LNCaP clone FGC (cell line): ENCODE results near the gene FEM1A.
"Not testable (repeated sequence)": the region's sequence is repeated elsewhere in the genome, so short reads cannot be mapped to it uniquely, and the experiment has no call there.

ENCODE experiments used
- DNase-seq: peaks from one replicate; pipeline ENCODE4 v3.0.0-alpha.2; 2011; ENCODE audit warnings: low read depth
- H3K4me3 ChIP-seq: 2 replicates; pipeline ENCODE4 v1.5.1; 2011; ENCODE audit warnings: mild to moderate bottlenecking, low read depth, low read length, control low read depth
- TF ChIP-seq, protein P1 (sequence below): IDR thresholded peaks from 2 replicates; pipeline ENCODE4 v1.5.1; 2012; ENCODE audit warnings: mild to moderate bottlenecking; ENCODE audit not compliant: control insufficient read depth, insufficient read depth; ENCODE audit errors: extremely low read depth

The FEM1A gene

GRCh38 chr19:4793278-4793677, 1.7 kb downstream of the FEM1A start:
- peak overlapping the region; percentile 63 for H3K4me3 ChIP-seq
- DNase-seq = not testable (repeated sequence)

- TF ChIP-seq, protein P1, sequence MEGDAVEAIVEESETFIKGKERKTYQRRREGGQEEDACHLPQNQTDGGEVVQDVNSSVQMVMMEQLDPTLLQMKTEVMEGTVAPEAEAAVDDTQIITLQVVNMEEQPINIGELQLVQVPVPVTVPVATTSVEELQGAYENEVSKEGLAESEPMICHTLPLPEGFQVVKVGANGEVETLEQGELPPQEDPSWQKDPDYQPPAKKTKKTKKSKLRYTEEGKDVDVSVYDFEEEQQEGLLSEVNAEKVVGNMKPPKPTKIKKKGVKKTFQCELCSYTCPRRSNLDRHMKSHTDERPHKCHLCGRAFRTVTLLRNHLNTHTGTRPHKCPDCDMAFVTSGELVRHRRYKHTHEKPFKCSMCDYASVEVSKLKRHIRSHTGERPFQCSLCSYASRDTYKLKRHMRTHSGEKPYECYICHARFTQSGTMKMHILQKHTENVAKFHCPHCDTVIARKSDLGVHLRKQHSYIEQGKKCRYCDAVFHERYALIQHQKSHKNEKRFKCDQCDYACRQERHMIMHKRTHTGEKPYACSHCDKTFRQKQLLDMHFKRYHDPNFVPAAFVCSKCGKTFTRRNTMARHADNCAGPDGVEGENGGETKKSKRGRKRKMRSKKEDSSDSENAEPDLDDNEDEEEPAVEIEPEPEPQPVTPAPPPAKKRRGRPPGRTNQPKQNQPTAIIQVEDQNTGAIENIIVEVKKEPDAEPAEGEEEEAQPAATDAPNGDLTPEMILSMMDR = no peak
- H3K4me3 ChIP-seq = no peak overlapping the region
- no peak for DNase-seq
Measured at GRCh38 chr19:4794971-4795370, 3.4 kb downstream of the FEM1A start.

- H3K4me3 ChIP-seq = no peak overlapping the region
- DNase-seq = no peak
- TF ChIP-seq, protein P1 = no peak
Measured at GRCh38 chr19:4795400-4795799, 3.9 kb downstream of the FEM1A start.

DNA sequence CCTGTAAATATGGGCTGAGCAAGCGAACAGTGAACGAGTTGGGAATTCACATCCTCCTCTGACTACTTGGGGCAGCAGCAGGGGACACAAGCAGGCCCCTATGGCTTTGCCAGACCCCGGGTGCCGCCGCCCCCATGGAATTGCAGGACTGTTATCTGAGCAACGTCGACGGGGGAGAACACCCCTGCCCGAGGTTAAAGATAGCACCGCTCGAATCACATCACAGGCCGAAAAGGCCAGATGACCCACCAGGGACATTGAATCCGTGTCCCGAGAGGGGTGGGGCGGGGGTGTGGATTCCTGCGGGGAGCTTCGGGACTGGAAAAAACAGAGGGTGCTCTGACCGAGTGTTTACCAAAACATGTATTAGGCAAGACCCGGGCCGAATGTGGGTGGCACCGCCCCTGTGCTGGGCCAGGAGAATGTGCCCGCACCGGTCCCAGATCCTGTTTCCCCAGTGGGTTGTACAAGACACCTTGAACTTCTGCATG, 9.1 kb downstream of the FEM1A start:
- TF ChIP-seq, protein P1 = no peak
- H3K4me3 ChIP-seq = no peak overlapping the region
- peak; percentile 39 for DNase-seq

DNA sequence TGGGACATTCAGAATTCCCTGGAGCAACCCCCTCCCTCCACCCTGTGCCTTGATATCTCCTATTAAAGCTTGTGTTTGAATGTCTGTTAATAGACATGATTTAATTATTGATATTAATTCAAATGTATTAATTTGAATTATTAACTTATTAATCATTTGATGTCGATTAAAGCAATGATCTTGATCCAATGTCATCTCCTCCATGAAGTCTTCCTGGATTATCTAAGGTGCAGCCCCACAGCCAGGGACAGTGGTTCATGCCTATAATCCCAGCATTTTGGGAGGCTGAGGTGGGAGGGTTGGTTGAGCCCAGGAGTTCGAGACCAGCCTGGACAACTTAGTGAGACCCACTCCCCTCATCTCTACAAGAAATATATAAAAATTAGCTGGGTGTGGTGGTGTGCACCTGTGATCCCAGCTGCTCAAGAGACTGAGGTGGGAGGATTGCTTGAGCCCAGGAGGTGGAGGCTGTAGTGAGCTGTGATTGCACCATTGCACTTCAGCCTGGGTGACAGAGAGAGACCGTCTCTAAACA, 9.6 kb downstream of the FEM1A start:
- no peak overlapping the region for H3K4me3 ChIP-seq
- DNase-seq = no peak

DNA sequence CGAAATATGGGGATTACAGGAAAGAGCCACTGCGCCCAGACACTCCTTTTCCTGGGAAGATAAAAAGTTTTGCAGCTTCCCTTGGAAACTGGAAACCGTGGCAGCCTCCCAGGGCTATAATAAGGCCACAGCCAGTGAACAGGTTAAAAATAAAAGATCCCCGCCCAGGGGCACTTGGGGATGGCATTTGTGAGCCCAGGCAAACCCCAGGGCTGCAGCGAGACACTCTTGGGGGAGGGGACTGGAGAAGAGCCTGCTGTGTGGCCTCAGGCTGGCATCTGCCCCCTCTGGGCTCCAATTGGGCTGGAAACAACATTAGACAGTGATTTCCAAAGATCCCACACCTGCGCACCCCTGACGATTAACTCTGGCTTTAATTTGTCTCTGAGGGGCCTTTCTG, 11.2 kb downstream of the FEM1A start:
- H3K4me3 ChIP-seq = no peak overlapping the region
- no peak for DNase-seq
- TF ChIP-seq, protein P1 = no peak

More for the DNA sequence above, 9.6 kb downstream of the FEM1A start:
- TF ChIP-seq, protein P1 = no peak

- TF ChIP-seq, protein P1 = peak; percentile 88
- DNase-seq = no peak
- no peak overlapping the region for H3K4me3 ChIP-seq
Measured at GRCh38 chr19:4803736-4804695, 12.5 kb downstream of the FEM1A start.

DNA sequence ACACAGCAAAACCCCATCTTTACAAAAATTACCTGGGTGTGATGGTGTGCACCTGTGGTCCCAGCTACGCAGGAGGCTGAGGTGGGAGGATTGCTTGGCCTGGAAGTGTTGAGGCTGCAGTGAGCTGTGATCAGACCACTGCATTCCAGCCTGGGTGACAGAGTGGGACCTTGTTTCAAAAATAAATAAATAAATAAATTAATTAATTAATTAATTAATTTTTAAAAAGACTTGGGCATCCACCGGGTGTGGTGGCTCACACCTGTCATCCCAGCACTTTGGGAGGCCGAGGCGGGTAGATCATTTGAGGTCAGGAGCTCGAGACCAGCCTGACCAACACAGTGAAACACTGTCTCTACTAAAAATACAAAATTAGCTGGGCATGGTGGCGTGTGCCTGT, 13.6 kb downstream of the FEM1A start:
- DNase-seq, H3K4me3 ChIP-seq: not testable (repeated sequence)
